IMR-90 (cell line): Measurements from ENCODE around the gene CD80. TPM values are rescaled to one million over a fixed set of nuclear protein-coding genes. Genes with fewer than 3 reads are reported as not detected.

Experiments
- ATAC-seq: fragments of 200-7000 bp; cut with Tn5 transposase; 2 replicates; pipeline ENCODE4 v1.9.1; 2020; ENCODE audit warnings: low read depth, mild to moderate bottlenecking, moderate library complexity
- BruUV-seq: library from RNA; stranded (reverse); fragments of 400-500 nt; replicated peaks from 2 replicates; lab custom pipeline; 2021; lab: Mats Ljungman, UMichigan
- CTCF ChIA-PET: fragments of 300-600 bp; formaldehyde crosslinking; extraction: SDS; loops from one replicate; lab custom pipeline; 2021; ENCODE audit warnings: antibody characterized with exemption; lab: Yijun Ruan, JAX
- POLR2A ChIA-PET: fragments of 300-600 bp; sonication (Branson Sonifier 250); formaldehyde crosslinking; loops from one replicate; lab custom pipeline; 2022; ENCODE audit warnings: antibody characterized with exemption; ENCODE audit not compliant: unreplicated experiment; lab: Charles Lee
- DNase-seq: peaks from one replicate; pipeline ENCODE4 v3.0.0; 2013
- H2AFZ ChIP-seq: replicated peaks from 2 replicates; pipeline ENCODE3; 2013; ENCODE audit warnings: low read length, mild to moderate bottlenecking; ENCODE audit not compliant: poor library complexity
- H2AK5ac ChIP-seq: 2 replicates; pipeline ENCODE4 v1.6.1; 2013; ENCODE audit warnings: low read depth, low read length, inconsistent platforms
- H2AK9ac ChIP-seq: replicated peaks from 2 replicates; pipeline ENCODE3; 2013; ENCODE audit warnings: mild to moderate bottlenecking, low read depth, low read length, moderate library complexity; ENCODE audit not compliant: poor library complexity
- H2BK120ac ChIP-seq: 2 replicates; pipeline ENCODE4 v1.6.1; 2013; ENCODE audit warnings: low read depth, low read length, inconsistent platforms
- H2BK15ac ChIP-seq: 3 replicates; pipeline ENCODE4 v1.6.1; 2013; ENCODE audit warnings: low read depth, low read length, inconsistent platforms
- H2BK20ac ChIP-seq: 2 replicates; pipeline ENCODE4 v1.6.1; 2013; ENCODE audit warnings: low read depth, mild to moderate bottlenecking, inconsistent platforms, low read length, moderate library complexity
- H2BK5ac ChIP-seq: 2 replicates; pipeline ENCODE4 v1.6.1; 2013; ENCODE audit warnings: mild to moderate bottlenecking, low read depth, low read length, inconsistent platforms; ENCODE audit not compliant: poor library complexity, severe bottlenecking
- H3K14ac ChIP-seq: replicated peaks from 2 replicates; pipeline ENCODE4 v1.6.1; 2013; ENCODE audit warnings: low read depth, low read length, inconsistent platforms
- H3K18ac ChIP-seq: 2 replicates; pipeline ENCODE4 v1.6.1; 2013; ENCODE audit warnings: low read depth, low read length, control low read depth
- H3K23ac ChIP-seq: 2 replicates; pipeline ENCODE4 v1.6.1; 2013; ENCODE audit warnings: low read depth, low read length, inconsistent platforms
- H3K27ac ChIP-seq: 2 replicates; pipeline ENCODE4 v1.5.1; 2013; ENCODE audit warnings: mild to moderate bottlenecking, control low read depth, low read length; ENCODE audit not compliant: insufficient read depth
- H3K27me3 ChIP-seq: 2 replicates; pipeline ENCODE4 v1.6.1; 2013; ENCODE audit warnings: low read length; ENCODE audit not compliant: control insufficient read depth, insufficient read depth
- H3K36me3 ChIP-seq: 2 replicates; pipeline ENCODE4 v1.6.1; 2013; ENCODE audit warnings: low read length, mixed read lengths; ENCODE audit not compliant: control insufficient read depth, insufficient read depth
- H3K4ac ChIP-seq: 2 replicates; pipeline ENCODE4 v1.6.1; 2013; ENCODE audit warnings: low read depth, low read length, inconsistent platforms
- H3K4me1 ChIP-seq: 2 replicates; pipeline ENCODE4 v1.6.1; 2013; ENCODE audit warnings: low read length, mixed read lengths; ENCODE audit not compliant: control insufficient read depth, insufficient read depth
- H3K4me2 ChIP-seq: 2 replicates; pipeline ENCODE4 v1.6.1; 2013; ENCODE audit warnings: low read depth, mild to moderate bottlenecking, control low read depth, low read length, moderate library complexity
- H3K4me3 ChIP-seq: 2 replicates; pipeline ENCODE4 v1.5.1; 2013; ENCODE audit warnings: low read depth, mild to moderate bottlenecking, control low read depth, low read length, moderate library complexity; ENCODE audit not compliant: insufficient read depth
- H3K56ac ChIP-seq: 2 replicates; pipeline ENCODE4 v1.6.1; 2013; ENCODE audit warnings: low read length, inconsistent platforms; ENCODE audit not compliant: insufficient read depth; ENCODE audit errors: extremely low read depth
- H3K79me1 ChIP-seq, 2 experiments: 2 replicates each; pipeline ENCODE4 v1.6.1; 2013; ENCODE audit warnings: low read length in 2 of 2, inconsistent platforms in 1 of 2, low read depth in 1 of 2
- H3K9ac ChIP-seq: 2 replicates; pipeline ENCODE4 v1.6.1; 2013; ENCODE audit warnings: low read depth, low read length, control low read depth
- H3K9me1 ChIP-seq: 2 replicates; pipeline ENCODE4 v1.6.1; 2013; ENCODE audit warnings: low read length, inconsistent platforms; ENCODE audit not compliant: insufficient read depth
- H3K9me3 ChIP-seq: 2 replicates; pipeline ENCODE4 v1.6.1; 2013; ENCODE audit warnings: low read length; ENCODE audit not compliant: control insufficient read depth, insufficient read depth
- H4K20me1 ChIP-seq: 2 replicates; pipeline ENCODE4 v1.6.1; 2013; ENCODE audit warnings: low read length, inconsistent platforms; ENCODE audit not compliant: insufficient read depth
- H4K5ac ChIP-seq: 2 replicates; pipeline ENCODE4 v1.6.1; 2013; ENCODE audit warnings: mild to moderate bottlenecking, low read depth, low read length, control low read depth
- H4K8ac ChIP-seq, 2 experiments: 2 replicates each; pipeline ENCODE4 v1.6.1; 2013; ENCODE audit warnings: low read depth in 2 of 2, low read length in 2 of 2, control low read depth in 1 of 2, inconsistent platforms in 1 of 2
- H4K91ac ChIP-seq: 2 replicates; pipeline ENCODE4 v1.6.1; 2013; ENCODE audit warnings: low read depth, low read length, inconsistent platforms; ENCODE audit not compliant: insufficient read depth
- BHLHE40 ChIP-seq: fragments of 150-350 bp; IDR thresholded peaks from 2 replicates; pipeline ENCODE4 v1.6.1; 2016; ENCODE audit warnings: mild to moderate bottlenecking, low read depth, low read length
- CEBPB ChIP-seq: IDR thresholded peaks from 2 replicates; pipeline ENCODE4 v1.6.1; 2012; ENCODE audit warnings: low read depth, low read length, improper control_type of control experiment
- CHD1 ChIP-seq: IDR thresholded peaks from 2 replicates; pipeline ENCODE4 v1.6.1; 2012; ENCODE audit warnings: low read depth, low read length, improper control_type of control experiment
- FOS ChIP-seq: fragments of 150-350 bp; IDR thresholded peaks from 2 replicates; pipeline ENCODE4 v1.6.1; 2016; ENCODE audit warnings: low read depth, low read length
- MAFK ChIP-seq: IDR thresholded peaks from 2 replicates; pipeline ENCODE4 v1.6.1; 2012; ENCODE audit warnings: low read depth, low read length, improper control_type of control experiment
- MAZ ChIP-seq: IDR thresholded peaks from 2 replicates; pipeline ENCODE4 v1.6.1; 2012; ENCODE audit warnings: low read depth, mild to moderate bottlenecking, low read length, improper control_type of control experiment, moderate library complexity, borderline replicate concordance
- MXI1 ChIP-seq: IDR thresholded peaks from 2 replicates; pipeline ENCODE4 v1.6.1; 2012; ENCODE audit warnings: low read depth, mild to moderate bottlenecking, low read length, moderate library complexity, borderline replicate concordance
- NFE2L2 ChIP-seq: fragments of 150-350 bp; IDR thresholded peaks from 2 replicates; pipeline ENCODE4 v1.6.1; 2016; ENCODE audit warnings: low read depth, mild to moderate bottlenecking, low read length
- POLR2A ChIP-seq: IDR thresholded peaks from 2 replicates; pipeline ENCODE4 v1.6.1; 2012; ENCODE audit warnings: mild to moderate bottlenecking, low read depth, low read length
- RAD21 ChIP-seq: IDR thresholded peaks from 2 replicates; pipeline ENCODE4 v1.6.1; 2012; ENCODE audit warnings: low read length, improper control_type of control experiment
- RCOR1 ChIP-seq: IDR thresholded peaks from 2 replicates; pipeline ENCODE4 v1.6.1; 2012; ENCODE audit warnings: mild to moderate bottlenecking, low read length, improper control_type of control experiment; ENCODE audit not compliant: insufficient replicate concordance
- RFX5 ChIP-seq: IDR thresholded peaks from 2 replicates; pipeline ENCODE4 v1.8.0; 2012; ENCODE audit warnings: low read depth, mild to moderate bottlenecking, low read length, moderate library complexity
- SMC3 ChIP-seq: fragments of 150-350 bp; IDR thresholded peaks from 2 replicates; pipeline ENCODE4 v1.6.1; 2016; ENCODE audit warnings: low read depth, mild to moderate bottlenecking, antibody characterized with exemption, low read length, moderate library complexity
- WGBS, 2 experiments: methylation state at CpG; one replicate each; pipeline versions ENCODE4 v1.1.5 to v1.1.7; 2013; ENCODE audit warnings: missing lambda C conversion rate in 2 of 2; ENCODE audit not compliant: insufficient read length in 1 of 2; ENCODE audit errors: extremely low coverage in 2 of 2; 5-methylcytosine and 5-hydroxymethylcytosine counted together
- dilution Hi-C: fragments of 300-500 bp; cut with HindIII; formaldehyde crosslinking; loops from one replicate; pipeline ENCODE4 v1.14.3; 2018; ENCODE audit warnings: low sequenced_read_pairs; ENCODE audit not compliant: unreplicated experiment
- in situ Hi-C: fragments of 300-500 bp; cut with MboI; formaldehyde crosslinking; loops from 3 replicates; pipeline ENCODE4 v1.14.3; 2019; ENCODE audit warnings: low sequenced_read_pairs, inconsistent platforms, mixed read lengths
- intact Hi-C: fragments of 100-400 bp; cut with micrococcal nuclease; formaldehyde crosslinking; loops from 2 replicates; pipeline ENCODE4 v1.10.0; 2022
- polyA plus RNA-seq, 3 experiments: library from polyadenylated mRNA; depleted of rRNA; stranded (reverse); fragments of >200 nt; gene quantifications; 2 replicates each; pipeline ENCODE4 v1.2.3, GENCODE V29; 2012; ENCODE audit warnings: low replicate concordance in 1 of 3
- total RNA-seq: library from RNA; depleted of rRNA; stranded (reverse); fragments of >200 nt; gene quantifications from 2 replicates; pipeline ENCODE4 v1.2.3, GENCODE V29; 2012
- TF ChIP-seq, protein P1 (sequence below): fragments of 150-350 bp; IDR thresholded peaks from 2 replicates; pipeline ENCODE4 v1.6.1; 2017; ENCODE audit warnings: mild to moderate bottlenecking, antibody characterized with exemption, low read length, low read depth
- TF ChIP-seq, protein P2 (sequence below): fragments of 150-350 bp; IDR thresholded peaks from 2 replicates; pipeline ENCODE4 v1.6.1; 2016; ENCODE audit warnings: low read depth, mild to moderate bottlenecking, low read length, moderate library complexity, borderline replicate concordance
- TF ChIP-seq, protein P3 (sequence below): conservative IDR thresholded peaks from 2 replicates; pipeline ENCODE4 v1.5.1; 2012; ENCODE audit warnings: mild to moderate bottlenecking, low read depth, low read length, improper control_type of control experiment

Gene CD80
- total and polyA plus RNA-seq, 2 of the 4 experiments (the other 2 are of a cell fraction): not detected

DNA sequence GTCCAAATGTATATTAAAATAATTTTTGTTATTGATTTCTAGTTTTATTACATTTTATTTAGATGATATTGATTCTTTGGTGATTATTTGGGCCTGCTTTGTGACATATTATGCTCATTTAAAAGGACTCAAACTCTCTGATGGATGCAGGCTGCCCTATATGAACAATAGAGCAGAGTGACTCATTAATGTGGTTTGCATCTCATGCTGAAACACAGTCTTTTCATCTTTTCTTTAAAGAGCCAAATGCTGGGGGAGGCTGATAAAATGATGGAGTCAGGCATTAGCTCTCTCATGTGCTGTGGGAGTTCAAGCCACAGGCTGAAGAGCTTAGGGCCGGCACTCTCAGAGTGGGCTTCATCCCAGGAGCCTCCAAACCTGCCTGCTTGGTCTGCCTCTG is 45.5 kb upstream of the CD80 start:
- no peak overlapping the region for H2AK5ac ChIP-seq
- no peak; the same call in 1 of the 2 replicates for ATAC-seq
- no peak overlapping the region for H2BK20ac ChIP-seq
- peak; percentile 52 for DNase-seq
- no peaks in the 10 kb centered on the region for H3K9me1 ChIP-seq
- H3K4me3 ChIP-seq: no peak overlapping the region
- H3K27me3 ChIP-seq: peaks cover 21% of the 10 kb centered on the region
- no peak overlapping the region for H3K4ac ChIP-seq
- no peak for TF ChIP-seq SMC3
- no peak for TF ChIP-seq CHD1
- TF ChIP-seq MAZ: no peak
- no peak for TF ChIP-seq NFE2L2
- TF ChIP-seq RAD21: no peak
- TF ChIP-seq BHLHE40: no peak
- no peak for TF ChIP-seq POLR2A
- TF ChIP-seq RCOR1: no peak
- TF ChIP-seq CEBPB: no peak
- TF ChIP-seq MAFK: no peak
- TF ChIP-seq FOS: no peak
- no peak for TF ChIP-seq MXI1
- TF ChIP-seq, protein P1, sequence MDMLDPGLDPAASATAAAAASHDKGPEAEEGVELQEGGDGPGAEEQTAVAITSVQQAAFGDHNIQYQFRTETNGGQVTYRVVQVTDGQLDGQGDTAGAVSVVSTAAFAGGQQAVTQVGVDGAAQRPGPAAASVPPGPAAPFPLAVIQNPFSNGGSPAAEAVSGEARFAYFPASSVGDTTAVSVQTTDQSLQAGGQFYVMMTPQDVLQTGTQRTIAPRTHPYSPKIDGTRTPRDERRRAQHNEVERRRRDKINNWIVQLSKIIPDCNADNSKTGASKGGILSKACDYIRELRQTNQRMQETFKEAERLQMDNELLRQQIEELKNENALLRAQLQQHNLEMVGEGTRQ: no peak
- TF ChIP-seq, protein P2, sequence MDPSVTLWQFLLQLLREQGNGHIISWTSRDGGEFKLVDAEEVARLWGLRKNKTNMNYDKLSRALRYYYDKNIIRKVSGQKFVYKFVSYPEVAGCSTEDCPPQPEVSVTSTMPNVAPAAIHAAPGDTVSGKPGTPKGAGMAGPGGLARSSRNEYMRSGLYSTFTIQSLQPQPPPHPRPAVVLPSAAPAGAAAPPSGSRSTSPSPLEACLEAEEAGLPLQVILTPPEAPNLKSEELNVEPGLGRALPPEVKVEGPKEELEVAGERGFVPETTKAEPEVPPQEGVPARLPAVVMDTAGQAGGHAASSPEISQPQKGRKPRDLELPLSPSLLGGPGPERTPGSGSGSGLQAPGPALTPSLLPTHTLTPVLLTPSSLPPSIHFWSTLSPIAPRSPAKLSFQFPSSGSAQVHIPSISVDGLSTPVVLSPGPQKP: no peak
- TF ChIP-seq RFX5: no peak
- TF ChIP-seq, protein P3, sequence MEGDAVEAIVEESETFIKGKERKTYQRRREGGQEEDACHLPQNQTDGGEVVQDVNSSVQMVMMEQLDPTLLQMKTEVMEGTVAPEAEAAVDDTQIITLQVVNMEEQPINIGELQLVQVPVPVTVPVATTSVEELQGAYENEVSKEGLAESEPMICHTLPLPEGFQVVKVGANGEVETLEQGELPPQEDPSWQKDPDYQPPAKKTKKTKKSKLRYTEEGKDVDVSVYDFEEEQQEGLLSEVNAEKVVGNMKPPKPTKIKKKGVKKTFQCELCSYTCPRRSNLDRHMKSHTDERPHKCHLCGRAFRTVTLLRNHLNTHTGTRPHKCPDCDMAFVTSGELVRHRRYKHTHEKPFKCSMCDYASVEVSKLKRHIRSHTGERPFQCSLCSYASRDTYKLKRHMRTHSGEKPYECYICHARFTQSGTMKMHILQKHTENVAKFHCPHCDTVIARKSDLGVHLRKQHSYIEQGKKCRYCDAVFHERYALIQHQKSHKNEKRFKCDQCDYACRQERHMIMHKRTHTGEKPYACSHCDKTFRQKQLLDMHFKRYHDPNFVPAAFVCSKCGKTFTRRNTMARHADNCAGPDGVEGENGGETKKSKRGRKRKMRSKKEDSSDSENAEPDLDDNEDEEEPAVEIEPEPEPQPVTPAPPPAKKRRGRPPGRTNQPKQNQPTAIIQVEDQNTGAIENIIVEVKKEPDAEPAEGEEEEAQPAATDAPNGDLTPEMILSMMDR: no peak
- H3K23ac ChIP-seq: no peak overlapping the region
- H4K8ac ChIP-seq: no peak overlapping the region
- BruUV-seq: no TSS peak
- POLR2A ChIA-PET: no interaction called here
- H4K91ac ChIP-seq: no peak overlapping the region
- no peak overlapping the region for H3K18ac ChIP-seq
- dilution Hi-C loops (no loop called here), in situ Hi-C loops (no loop called here), intact Hi-C loops (no loop called here)
- no peak overlapping the region for H2BK15ac ChIP-seq
- H3K9me3 ChIP-seq: no peaks in the 10 kb centered on the region
- H2BK120ac ChIP-seq: no peak overlapping the region
- no peak overlapping the region for H3K4me2 ChIP-seq
- H2AFZ ChIP-seq: no peak overlapping the region
- H3K36me3 ChIP-seq: no peaks in the 10 kb centered on the region
- no peaks in the 10 kb centered on the region for H3K4me1 ChIP-seq
- no peak overlapping the region for H3K9ac ChIP-seq
- H4K5ac ChIP-seq: no peak overlapping the region
- no peak overlapping the region for H2BK5ac ChIP-seq
- WGBS, 2 experiments: no CpG with 5 or more reads among the region's 1 CpG
- H2AK9ac ChIP-seq: no peak overlapping the region
- H3K56ac ChIP-seq: no peak overlapping the region
- CTCF ChIA-PET: interaction anchor here (0.7 kb wide), 1 partner anchor 207 kb away, joined by 4 read pairs; no protein-coding TSS in a partner anchor
- H4K20me1 ChIP-seq: no peaks in the 10 kb centered on the region
- H3K14ac ChIP-seq: no peak overlapping the region
- no peak overlapping the region for H3K27ac ChIP-seq
- H3K79me1 ChIP-seq: no peaks in the 10 kb centered on the region
